HL-60 (cell line): Measurements from ENCODE around the gene HLCS.

ENCODE experiments used
- POLR2AphosphoS5 ChIP-seq: IDR thresholded peaks from 2 replicates; pipeline ENCODE4 v1.6.1; 2012; ENCODE audit warnings: low read depth
- SPI1 ChIP-seq: IDR thresholded peaks from 2 replicates; pipeline ENCODE4 v1.6.1; 2012; ENCODE audit warnings: low read depth, mild to moderate bottlenecking, borderline replicate concordance
- TF ChIP-seq, protein P1 (sequence below): IDR thresholded peaks from one replicate; pipeline ENCODE4 v1.5.1; 2011; ENCODE audit warnings: low read length, control low read depth, inconsistent platforms; ENCODE audit not compliant: insufficient read depth
- TF ChIP-seq, protein P2 (sequence below): IDR thresholded peaks from 2 replicates; pipeline ENCODE4 v1.6.1; 2012; ENCODE audit warnings: low read depth; ENCODE audit not compliant: insufficient replicate concordance

DNA sequence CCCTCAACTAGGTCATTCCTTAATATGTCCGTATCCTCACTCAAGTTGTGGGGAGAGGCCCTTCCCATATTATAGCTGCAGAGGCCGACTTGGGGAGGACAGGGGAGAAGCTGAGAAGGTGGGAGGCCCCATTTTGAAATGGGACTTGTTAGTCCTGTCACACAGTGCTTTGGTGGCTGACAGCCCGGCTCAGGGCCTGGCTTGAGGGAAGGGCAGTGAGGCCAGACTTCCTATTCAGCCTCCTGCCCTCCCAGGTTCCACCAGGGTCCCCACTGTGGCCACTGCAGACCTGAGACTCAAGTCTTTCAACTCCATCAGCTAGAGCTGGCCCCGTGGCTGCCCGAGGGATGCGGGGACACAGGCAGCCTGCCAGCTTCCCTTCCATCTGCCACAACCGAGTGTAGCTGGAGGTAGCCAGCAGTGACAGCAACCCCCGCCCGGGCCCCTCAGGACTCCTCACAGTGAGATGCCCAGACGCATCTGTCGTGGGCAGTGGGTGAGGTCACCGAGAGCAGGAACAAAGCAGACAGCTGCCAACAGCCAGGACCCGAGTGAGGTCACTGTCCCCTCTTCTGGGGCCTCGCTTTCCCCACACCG, 230.6 kb downstream of the HLCS start:
- TF ChIP-seq, protein P1, sequence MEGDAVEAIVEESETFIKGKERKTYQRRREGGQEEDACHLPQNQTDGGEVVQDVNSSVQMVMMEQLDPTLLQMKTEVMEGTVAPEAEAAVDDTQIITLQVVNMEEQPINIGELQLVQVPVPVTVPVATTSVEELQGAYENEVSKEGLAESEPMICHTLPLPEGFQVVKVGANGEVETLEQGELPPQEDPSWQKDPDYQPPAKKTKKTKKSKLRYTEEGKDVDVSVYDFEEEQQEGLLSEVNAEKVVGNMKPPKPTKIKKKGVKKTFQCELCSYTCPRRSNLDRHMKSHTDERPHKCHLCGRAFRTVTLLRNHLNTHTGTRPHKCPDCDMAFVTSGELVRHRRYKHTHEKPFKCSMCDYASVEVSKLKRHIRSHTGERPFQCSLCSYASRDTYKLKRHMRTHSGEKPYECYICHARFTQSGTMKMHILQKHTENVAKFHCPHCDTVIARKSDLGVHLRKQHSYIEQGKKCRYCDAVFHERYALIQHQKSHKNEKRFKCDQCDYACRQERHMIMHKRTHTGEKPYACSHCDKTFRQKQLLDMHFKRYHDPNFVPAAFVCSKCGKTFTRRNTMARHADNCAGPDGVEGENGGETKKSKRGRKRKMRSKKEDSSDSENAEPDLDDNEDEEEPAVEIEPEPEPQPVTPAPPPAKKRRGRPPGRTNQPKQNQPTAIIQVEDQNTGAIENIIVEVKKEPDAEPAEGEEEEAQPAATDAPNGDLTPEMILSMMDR: no peak
- TF ChIP-seq POLR2AphosphoS5 (no peak), SPI1 (no peak)
- TF ChIP-seq, protein P2, sequence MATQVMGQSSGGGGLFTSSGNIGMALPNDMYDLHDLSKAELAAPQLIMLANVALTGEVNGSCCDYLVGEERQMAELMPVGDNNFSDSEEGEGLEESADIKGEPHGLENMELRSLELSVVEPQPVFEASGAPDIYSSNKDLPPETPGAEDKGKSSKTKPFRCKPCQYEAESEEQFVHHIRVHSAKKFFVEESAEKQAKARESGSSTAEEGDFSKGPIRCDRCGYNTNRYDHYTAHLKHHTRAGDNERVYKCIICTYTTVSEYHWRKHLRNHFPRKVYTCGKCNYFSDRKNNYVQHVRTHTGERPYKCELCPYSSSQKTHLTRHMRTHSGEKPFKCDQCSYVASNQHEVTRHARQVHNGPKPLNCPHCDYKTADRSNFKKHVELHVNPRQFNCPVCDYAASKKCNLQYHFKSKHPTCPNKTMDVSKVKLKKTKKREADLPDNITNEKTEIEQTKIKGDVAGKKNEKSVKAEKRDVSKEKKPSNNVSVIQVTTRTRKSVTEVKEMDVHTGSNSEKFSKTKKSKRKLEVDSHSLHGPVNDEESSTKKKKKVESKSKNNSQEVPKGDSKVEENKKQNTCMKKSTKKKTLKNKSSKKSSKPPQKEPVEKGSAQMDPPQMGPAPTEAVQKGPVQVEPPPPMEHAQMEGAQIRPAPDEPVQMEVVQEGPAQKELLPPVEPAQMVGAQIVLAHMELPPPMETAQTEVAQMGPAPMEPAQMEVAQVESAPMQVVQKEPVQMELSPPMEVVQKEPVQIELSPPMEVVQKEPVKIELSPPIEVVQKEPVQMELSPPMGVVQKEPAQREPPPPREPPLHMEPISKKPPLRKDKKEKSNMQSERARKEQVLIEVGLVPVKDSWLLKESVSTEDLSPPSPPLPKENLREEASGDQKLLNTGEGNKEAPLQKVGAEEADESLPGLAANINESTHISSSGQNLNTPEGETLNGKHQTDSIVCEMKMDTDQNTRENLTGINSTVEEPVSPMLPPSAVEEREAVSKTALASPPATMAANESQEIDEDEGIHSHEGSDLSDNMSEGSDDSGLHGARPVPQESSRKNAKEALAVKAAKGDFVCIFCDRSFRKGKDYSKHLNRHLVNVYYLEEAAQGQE: no peak
